Stimulated activated CD8-positive, alpha-beta memory T cell treated with anti-CD3 and anti-CD28 coated beads, Interleukin-4, amount 100 ng/mL, for 4 hours (primary cell): ENCODE measurements around the gene IQCM.
"Not testable (repeated sequence)": the region's sequence is repeated elsewhere in the genome, so short reads cannot be mapped to it uniquely, and the experiment has no call there.

Experiments used
- DNase-seq, 2 donors: peaks; one replicate each; pipeline ENCODE4 v3.0.0-alpha.2; 2020; ENCODE audit warnings: low read depth in 2 of 2, low spot score in 1 of 2

The IQCM gene

GRCh38 chr4:149493492-149493891, 322.2 kb downstream of the IQCM start:
- no peak for DNase-seq

- DNase-seq: no peak
Observed at GRCh38 chr4:149489321-149489720, 326.3 kb downstream of the IQCM start.

- DNase-seq: no peak
Observed at GRCh38 chr4:149486861-149487260, 328.8 kb downstream of the IQCM start.

- not testable (repeated sequence) for DNase-seq
Observed at GRCh38 chr4:149468669-149469068, 347.0 kb downstream of the IQCM start.

- DNase-seq: no peak
Observed at GRCh38 chr4:149466446-149466845, 349.2 kb downstream of the IQCM start.

- DNase-seq: no peak
Observed at GRCh38 chr4:149465955-149466354, 349.7 kb downstream of the IQCM start.

- no peak for DNase-seq
Observed at GRCh38 chr4:149443537-149443936, 372.1 kb downstream of the IQCM start.

GRCh38 chr4:149441338-149441737, 374.3 kb downstream of the IQCM start:
- no peak for DNase-seq

- DNase-seq: no peak
Observed at GRCh38 chr4:149426461-149426860, 389.2 kb downstream of the IQCM start.

GRCh38 chr4:149409555-149409962, 406.1 kb downstream of the IQCM start:
- DNase-seq: no peak

- DNase-seq: no peak
Observed at GRCh38 chr4:149409146-149409545, 406.5 kb downstream of the IQCM start.

GRCh38 chr4:149404143-149404542, 411.5 kb downstream of the IQCM start:
- no peak for DNase-seq

- no peak for DNase-seq
Observed at GRCh38 chr4:149403081-149403480, 412.6 kb downstream of the IQCM start.

GRCh38 chr4:149398993-149399392, 416.6 kb downstream of the IQCM start:
- no peak for DNase-seq

- no peak for DNase-seq
Observed at GRCh38 chr4:149370785-149371420, 444.7 kb downstream of the IQCM start.

GRCh38 chr4:149370002-149370401, 445.6 kb downstream of the IQCM start:
- no peak for DNase-seq

GRCh38 chr4:149353241-149353640, 462.4 kb downstream of the IQCM start:
- DNase-seq: no peak

GRCh38 chr4:149349541-149349940, 466.1 kb downstream of the IQCM start:
- DNase-seq: no peak

- no peak for DNase-seq
Observed at GRCh38 chr4:149347139-149347538, 468.5 kb downstream of the IQCM start.

- DNase-seq: no peak
Observed at GRCh38 chr4:149345424-149345823, 470.2 kb downstream of the IQCM start.

- DNase-seq: no peak
Observed at GRCh38 chr4:149344436-149344835, 471.2 kb downstream of the IQCM start.

- DNase-seq: no peak
Observed at GRCh38 chr4:149343614-149344013, 472.0 kb downstream of the IQCM start.

GRCh38 chr4:149341117-149341516, 474.5 kb downstream of the IQCM start:
- DNase-seq: not testable (repeated sequence)
